Stimulated activated CD4-positive, alpha-beta T cell treated with anti-CD3 and anti-CD28 coated beads, TNF-alpha, amount 100 ng/mL, for 4 hours (primary cell): ENCODE results near the gene RCOR2.

Experiments used
- DNase-seq, 3 experiments: peaks; one replicate each; pipeline ENCODE4 v3.0.0-alpha.2; 2020; ENCODE audit warnings: low read depth in 3 of 3

Gene RCOR2

GRCh38 chr11:63923319-63923718 is 6.4 kb upstream of the RCOR2 start:
- DNase-seq: no peak

- DNase-seq: no peak
These were observed 5.8 kb upstream of the RCOR2 start for GRCh38 chr11:63922673-63923192.

GRCh38 chr11:63920939-63921417 is 4.0 kb upstream of the RCOR2 start:
- no peak for DNase-seq

GRCh38 chr11:63920126-63920938 is 3.4 kb upstream of the RCOR2 start:
- DNase-seq: no peak

GRCh38 chr11:63919267-63920125 is 2.5 kb upstream of the RCOR2 start:
- no peak for DNase-seq

GRCh38 chr11:63918507-63919191 is 1.7 kb upstream of the RCOR2 start:
- DNase-seq: no peak

- no peak for DNase-seq
These were observed 935 bp upstream of the RCOR2 start for GRCh38 chr11:63917692-63918506.

- DNase-seq: no peak
These were observed 765 bp downstream of the RCOR2 start for GRCh38 chr11:63915961-63916836.

GRCh38 chr11:63914896-63915691 is 1.9 kb downstream of the RCOR2 start:
- no peak for DNase-seq

GRCh38 chr11:63913866-63914830 is 2.8 kb downstream of the RCOR2 start:
- no peak for DNase-seq

GRCh38 chr11:63912678-63913077 is 4.3 kb downstream of the RCOR2 start:
- no peak for DNase-seq

- no peak for DNase-seq
These were observed 5.1 kb downstream of the RCOR2 start for GRCh38 chr11:63911876-63912275.

GRCh38 chr11:63911440-63911839 is 5.5 kb downstream of the RCOR2 start:
- DNase-seq: no peak

GRCh38 chr11:63910675-63911074 is 6.3 kb downstream of the RCOR2 start:
- DNase-seq: no peak

GRCh38 chr11:63909591-63910506 is 7.1 kb downstream of the RCOR2 start:
- DNase-seq: no peak

GRCh38 chr11:63908631-63909401 is 8.1 kb downstream of the RCOR2 start:
- no peak for DNase-seq
